ENCODE data around the gene PARD3.
"Not testable (repeated sequence)": the region's sequence is repeated elsewhere in the genome, so short reads cannot be mapped to it uniquely, and the experiment has no call there.

Gene PARD3

DNA sequence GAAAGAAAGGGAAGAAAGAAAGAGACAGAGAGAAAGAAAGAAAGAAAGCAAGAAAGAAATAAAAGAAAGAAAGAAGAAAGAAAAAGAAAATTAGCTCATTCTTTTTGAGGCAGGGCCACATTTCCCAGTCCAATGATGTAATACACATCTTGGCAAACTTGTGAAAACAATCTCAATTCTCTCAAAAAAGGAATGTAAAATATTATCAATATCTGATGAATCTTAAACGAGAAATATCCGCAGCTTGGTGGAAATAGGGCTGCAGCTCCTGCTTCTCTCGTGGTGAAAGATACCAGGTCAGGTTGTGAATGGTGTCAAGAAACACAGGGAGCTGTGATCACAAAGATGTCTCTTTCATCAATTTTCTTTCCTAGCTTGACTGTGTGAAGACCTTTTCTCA is 741.0 kb downstream of the PARD3 start:
- DNase-seq (ENCODE audit: extremely low spot score, insufficient read length, low read depth) (no peak), FAIRE-seq (no peak)

DNA sequence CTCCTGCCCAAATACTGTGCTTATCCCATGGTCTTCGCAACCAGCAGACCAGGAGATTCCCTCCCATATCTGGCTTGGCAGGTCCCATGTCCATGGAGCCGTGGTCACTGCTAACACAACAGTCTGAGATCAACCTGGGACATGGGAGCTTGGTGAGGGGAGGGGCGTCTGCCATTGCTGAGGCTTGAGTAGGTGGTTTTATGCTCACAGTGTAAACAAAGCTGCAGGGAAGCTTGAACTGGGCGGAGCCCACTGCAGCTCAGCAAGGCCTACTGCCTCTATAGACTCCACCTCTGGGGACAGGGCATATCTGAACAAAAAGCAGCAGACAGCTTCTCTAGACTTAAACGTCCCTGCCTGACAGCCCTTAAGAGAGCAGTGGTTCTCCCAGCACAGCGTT is 747.4 kb downstream of the PARD3 start:
- not testable (repeated sequence) for FAIRE-seq; DNase-seq (ENCODE audit: extremely low spot score, insufficient read length, low read depth)

DNA sequence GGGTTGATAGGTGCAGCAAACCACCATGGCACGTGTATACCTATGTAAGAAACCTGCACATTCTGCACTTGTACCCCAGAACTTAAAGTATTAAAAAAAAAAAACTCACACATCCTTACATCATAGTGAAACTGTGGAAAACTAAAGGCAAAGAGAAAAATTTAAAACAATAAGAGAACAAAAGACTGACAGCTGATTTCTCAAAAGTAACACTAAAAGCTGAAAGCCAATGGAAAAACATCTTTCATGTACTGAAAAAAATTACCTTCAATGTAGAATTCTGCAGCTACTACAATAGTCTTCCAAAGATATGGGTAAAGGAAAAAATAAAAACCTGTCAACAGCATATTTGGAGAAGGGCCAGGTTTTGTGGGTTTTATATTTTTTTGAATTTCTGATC is 751.5 kb downstream of the PARD3 start:
- FAIRE-seq (no peak), DNase-seq (ENCODE audit: extremely low spot score, insufficient read length, low read depth) (no peak)

DNA sequence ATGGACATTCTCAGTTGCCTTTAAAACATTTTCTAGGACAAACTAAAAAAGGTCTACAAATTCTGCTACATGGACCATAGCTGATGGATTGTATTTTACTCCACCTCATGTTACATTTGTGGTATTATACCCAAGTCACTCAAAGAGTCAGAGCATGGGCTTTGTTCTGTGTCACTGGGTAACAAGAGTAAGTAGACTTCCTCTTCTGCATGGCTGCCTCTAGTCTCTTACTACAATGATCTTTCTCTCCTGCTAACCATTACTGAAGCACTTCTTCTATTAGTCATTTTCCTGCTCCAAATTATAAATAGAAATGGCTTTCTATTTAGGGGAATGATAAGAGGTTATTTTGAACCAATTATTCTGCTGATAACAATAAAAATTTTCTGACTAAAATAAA is 753.3 kb downstream of the PARD3 start:
- DNase-seq (ENCODE audit: extremely low spot score, insufficient read length, low read depth) (no peak), FAIRE-seq (no peak)
